ENCODE results near the gene GRIK5.

DNA sequence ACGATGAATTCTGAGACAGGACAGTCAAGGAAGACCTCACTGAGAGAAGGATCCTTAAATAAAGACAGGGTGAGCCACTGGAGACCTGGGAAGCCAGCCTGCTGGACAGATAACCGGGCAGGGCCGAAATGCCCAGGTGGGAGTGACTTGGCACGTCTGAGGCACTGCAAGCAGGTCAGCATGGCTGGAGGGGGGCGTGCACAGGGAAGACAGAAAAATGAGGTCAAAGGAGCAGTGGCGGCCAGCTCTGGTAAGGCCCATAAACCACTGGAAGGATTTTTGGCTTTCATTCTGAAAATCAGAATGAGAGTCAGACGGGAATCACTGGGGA lies 70.2 kb downstream of the GRIK5 start:
- TF ChIP-seq, protein P1, sequence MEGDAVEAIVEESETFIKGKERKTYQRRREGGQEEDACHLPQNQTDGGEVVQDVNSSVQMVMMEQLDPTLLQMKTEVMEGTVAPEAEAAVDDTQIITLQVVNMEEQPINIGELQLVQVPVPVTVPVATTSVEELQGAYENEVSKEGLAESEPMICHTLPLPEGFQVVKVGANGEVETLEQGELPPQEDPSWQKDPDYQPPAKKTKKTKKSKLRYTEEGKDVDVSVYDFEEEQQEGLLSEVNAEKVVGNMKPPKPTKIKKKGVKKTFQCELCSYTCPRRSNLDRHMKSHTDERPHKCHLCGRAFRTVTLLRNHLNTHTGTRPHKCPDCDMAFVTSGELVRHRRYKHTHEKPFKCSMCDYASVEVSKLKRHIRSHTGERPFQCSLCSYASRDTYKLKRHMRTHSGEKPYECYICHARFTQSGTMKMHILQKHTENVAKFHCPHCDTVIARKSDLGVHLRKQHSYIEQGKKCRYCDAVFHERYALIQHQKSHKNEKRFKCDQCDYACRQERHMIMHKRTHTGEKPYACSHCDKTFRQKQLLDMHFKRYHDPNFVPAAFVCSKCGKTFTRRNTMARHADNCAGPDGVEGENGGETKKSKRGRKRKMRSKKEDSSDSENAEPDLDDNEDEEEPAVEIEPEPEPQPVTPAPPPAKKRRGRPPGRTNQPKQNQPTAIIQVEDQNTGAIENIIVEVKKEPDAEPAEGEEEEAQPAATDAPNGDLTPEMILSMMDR (conservative IDR thresholded peaks at IDR 0.05; ENCODE audit: low read length): no peak
- TF ChIP-seq EZH2phosphoT487 (IDR thresholded peaks at IDR 0.05; ENCODE audit: borderline replicate concordance): no peak
